GM12892 (cell line): ENCODE measurements around the gene PRCC.

Experiments
- POLR2A ChIP-seq: IDR thresholded peaks from 2 replicates; pipeline ENCODE4 v1.6.1; 2011; ENCODE audit warnings: low read depth, low read length, control low read depth
- POLR2AphosphoS5 ChIP-seq: IDR thresholded peaks from 2 replicates; pipeline ENCODE4 v1.6.1; 2011; ENCODE audit warnings: low read depth, low read length, control low read depth

- TF ChIP-seq POLR2A = no peak
- TF ChIP-seq POLR2AphosphoS5 = no peak
Measured at GRCh38 chr1:156742017-156742416, 25.3 kb upstream of the PRCC start.
